NCI-H345 (cell line): ENCODE results near the gene CUL5.
"Not testable (repeated sequence)": the region's sequence is repeated elsewhere in the genome, so short reads cannot be mapped to it uniquely, and the experiment has no call there.

Experiments
- DNase-seq: peaks from one replicate; lab custom pipeline; 2025; lab: John Stamatoyannopoulos, UW

Gene CUL5

DNA sequence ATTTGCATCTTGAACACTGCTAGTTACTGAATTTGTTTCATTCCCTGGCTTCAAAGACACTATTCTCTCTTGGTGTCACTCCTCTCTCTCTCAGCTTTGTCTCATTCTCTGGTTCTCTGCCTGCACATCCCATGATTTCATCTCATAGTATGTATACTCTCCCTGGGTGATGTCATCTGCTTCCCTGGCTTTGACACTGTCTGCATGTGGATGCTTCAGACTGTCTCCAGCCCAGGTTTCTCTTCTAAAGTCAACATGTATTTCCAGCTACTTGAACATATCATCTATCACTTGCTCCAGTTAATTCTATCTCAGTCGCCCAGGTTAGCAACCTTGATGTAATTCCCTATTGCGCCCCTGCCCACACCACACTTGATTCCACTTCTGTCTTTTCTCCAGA lies 103.4 kb downstream of the CUL5 start:
- no peak for DNase-seq

DNA sequence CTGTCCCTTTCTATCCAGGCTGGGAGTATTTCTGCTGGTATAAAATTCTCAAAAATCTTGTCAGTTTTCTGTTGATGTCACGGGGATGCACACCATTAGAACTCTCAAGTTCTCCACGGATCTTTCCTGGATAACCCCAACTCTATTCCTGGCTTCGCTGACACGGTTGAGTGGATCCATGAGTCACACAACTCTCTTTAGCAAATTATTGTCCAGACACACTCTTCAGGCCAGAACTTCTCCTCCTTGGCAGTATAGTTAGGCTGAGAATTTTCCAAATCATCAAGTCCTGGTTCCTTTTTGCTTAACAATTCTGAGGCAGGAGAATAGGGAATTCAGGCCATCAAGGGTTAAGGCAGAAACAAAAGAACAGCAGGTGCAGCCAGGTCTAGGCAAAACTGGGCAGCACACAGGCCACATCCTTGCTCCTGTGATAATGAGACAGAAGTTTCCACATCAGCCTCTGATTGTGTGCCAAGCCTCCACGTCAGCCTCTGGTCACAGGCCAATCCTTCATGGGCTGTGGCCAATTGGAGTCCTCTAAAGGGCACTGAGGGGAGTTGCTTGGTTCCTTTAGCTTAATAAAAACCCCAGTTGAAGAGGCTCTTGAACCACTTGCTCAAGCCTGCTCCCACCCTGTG lies 106.9 kb downstream of the CUL5 start:
- DNase-seq, result peak; percentile 65

DNA sequence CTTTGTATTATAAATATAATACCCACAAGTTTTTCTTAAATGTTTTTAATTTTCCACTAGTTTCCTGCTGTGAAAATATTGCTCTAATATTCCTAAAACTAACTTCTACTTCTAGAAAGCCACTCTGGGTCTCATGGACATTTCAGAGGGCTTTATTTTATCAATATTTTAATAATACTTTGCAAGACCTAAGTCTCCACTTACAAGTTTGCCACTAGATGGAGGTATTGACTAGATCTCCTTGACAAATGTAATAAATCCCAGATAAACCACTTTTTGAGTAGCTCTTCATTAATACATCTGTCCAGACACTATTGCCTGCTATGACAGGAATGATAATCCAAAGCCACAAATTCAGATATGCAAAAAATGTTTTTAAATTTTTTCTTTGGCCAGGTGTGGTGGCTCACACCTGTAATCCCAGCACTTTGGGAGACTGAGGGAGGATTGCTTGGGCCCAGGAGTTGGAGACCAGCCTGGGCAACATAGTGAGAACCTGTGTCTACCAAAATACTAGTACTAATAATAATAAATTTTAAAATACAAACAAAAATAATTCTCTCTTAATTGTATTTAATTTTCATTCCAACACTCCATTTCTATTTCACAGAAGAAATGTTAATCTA lies 109.2 kb downstream of the CUL5 start:
- peak; percentile 38 for DNase-seq

DNA sequence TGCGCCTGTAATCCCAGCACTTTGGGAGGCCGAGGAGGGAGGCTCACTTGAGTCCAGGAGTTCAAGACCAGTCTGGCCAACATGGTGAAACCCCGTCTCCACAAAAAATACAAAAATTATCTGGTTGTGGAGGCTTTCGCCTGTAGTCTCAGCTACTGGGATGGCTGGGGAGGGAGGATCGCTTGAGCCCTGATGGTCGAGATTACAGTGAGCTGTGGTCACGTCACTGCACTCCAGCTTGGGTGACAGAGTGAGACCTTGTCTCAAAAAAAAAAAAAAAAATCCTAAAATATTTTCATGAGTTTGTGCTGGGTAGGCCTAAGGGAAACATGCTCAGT lies 112.2 kb downstream of the CUL5 start:
- not testable (repeated sequence) for DNase-seq

DNA sequence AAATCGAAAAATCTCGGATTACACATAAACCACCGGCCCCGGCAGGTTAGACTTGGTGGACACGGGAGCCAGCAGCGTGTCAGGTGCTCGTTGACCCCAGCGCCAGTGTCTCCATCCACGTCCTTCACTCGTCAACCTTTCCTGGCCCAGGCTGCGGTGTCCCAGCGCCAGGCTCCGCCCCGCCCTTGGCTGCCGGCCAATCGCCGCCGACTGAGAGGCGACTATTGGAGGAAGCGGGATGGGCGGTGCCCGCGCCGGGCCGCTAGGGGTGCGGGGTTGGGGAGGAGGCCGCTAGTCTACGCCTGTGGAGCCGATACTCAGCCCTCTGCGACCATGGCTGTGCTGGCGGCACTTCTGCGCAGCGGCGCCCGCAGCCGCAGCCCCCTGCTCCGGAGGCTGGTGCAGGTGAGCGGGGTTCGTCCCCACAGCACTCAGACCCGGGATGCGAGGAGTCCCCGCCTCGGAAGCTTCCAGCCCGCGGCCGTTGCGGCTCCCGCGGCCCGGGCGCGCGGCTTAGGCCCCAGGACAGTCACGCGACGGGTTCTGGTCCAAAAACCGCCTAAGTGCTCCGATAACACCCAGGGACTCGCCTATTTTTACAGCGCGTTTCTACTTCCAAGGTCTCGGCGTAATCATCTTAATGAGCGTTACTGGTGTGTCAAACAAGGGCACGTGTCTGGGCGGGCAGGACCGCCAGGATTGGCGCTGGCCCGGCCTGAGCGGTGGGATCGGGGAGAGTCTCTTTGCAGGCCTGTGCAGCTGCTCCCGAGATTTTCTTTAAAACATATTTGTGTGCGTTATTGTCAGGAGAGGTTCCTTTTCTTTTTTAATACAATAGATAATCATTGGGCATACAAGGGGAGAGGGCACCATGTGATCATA lies 112.8 kb downstream of the CUL5 start, which contains the start of gene ACAT1:
TSS of gene ACAT1 (plus strand) at position 294 of the 882 bp plus-strand sequence. CDS start at position 334, 40 bp downstream.
- DNase-seq, result peak; percentile 94

DNA sequence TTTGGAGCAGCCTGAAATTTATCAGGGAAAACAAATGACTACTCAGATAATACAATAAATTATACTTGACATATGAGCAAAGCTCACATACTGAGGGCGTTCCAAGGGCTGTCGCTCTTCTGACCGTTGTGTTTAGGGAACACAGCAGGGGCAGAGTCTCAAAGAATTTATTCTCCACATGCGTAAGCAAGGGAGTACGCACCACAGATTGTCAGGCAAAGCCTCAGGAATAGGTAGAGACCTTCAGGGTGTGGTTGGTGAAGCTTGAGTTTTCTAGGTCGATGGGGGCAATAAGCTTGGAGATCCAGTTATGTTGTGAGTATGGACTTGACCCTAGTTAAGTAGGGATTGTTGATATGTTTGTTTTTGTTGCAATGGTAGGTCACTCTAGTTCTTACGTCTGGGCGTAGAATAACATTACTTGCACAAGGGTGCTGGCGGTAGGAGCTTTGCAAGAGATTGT lies 113.5 kb downstream of the CUL5 start:
- no peak for DNase-seq

DNA sequence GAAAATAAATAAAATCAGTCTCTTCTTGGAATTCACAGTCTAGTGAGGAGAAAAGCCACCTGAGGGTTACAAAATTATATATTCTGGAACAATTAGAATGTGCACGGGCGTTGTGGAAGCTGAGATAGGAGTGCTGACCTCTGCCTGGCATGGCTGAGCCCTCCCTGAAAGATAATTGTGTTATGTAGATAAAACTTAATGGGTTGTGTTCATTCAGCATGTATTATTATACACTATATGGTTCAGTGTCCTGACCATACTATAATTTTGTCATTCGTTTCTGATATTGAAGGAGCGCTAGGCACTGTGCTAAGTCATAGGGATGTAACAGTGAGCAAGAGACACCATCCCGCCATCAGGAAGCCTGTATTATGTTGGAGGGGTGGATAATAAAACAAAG lies 116.4 kb downstream of the CUL5 start:
- DNase-seq, result no peak

DNA sequence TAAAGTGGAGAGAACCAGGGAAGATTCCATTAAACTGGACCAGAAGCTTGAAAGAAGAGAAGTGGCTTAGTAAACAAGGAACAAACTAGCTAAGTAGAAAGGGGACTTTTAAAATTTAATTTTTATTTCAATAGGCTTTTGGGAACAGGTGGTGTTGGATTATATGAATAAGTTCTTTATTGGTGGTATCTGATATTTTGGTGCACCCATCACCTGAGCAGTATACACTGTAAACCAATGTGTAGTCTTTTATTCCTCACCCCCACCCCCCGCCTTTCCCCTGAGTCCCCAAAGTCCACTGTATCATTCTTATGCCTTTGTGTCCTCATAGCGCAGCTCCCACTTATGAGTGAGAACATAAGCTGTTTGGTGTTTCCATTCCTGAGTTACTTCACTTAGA lies 120.1 kb downstream of the CUL5 start:
- DNase-seq, result no peak

DNA sequence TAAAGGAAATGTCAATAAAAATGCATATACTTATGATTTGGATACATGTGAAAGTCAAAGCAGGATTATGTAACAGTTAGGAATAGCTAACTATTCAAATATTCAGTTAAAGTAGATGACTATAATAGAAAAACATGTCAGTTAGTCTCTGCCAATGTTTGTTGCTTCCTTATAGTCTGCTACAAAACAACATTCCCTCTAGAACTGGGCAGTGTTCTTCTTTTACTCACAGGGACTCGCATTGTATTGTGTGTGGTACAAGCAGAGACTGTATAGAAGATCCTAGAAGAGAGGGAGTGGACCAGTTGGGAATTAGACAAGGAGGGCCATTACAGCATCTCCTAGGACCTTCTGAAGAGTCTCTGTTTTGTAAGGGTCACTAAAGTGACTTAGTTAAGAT lies 123.3 kb downstream of the CUL5 start:
- DNase-seq, result no peak

DNA sequence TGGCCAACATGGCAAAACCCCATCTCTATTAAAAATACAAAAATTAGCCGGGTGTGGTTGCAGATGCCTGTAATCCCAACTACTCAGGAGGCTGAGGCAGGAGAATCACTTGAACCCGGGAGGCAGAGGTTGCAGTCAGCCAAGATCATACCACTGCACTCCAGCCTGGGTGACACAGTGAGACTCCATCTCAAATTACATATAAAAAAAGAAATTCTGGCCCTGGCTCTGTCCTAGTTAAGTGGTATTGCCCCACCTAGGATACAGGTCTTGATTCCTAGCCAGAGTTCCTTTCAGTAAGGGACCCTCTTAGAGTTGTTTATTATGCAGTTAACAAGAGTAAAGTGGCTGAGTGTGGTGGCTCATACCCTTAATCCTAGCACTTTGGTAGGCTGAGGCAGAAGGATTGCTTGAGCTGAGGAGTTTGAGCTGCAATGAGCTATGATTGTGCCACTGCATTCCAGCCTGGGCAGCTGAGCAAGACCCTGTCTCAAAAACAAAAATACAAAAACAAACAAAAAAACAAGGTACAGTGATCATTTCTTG lies 124.4 kb downstream of the CUL5 start:
- DNase-seq, result not testable (repeated sequence)

DNA sequence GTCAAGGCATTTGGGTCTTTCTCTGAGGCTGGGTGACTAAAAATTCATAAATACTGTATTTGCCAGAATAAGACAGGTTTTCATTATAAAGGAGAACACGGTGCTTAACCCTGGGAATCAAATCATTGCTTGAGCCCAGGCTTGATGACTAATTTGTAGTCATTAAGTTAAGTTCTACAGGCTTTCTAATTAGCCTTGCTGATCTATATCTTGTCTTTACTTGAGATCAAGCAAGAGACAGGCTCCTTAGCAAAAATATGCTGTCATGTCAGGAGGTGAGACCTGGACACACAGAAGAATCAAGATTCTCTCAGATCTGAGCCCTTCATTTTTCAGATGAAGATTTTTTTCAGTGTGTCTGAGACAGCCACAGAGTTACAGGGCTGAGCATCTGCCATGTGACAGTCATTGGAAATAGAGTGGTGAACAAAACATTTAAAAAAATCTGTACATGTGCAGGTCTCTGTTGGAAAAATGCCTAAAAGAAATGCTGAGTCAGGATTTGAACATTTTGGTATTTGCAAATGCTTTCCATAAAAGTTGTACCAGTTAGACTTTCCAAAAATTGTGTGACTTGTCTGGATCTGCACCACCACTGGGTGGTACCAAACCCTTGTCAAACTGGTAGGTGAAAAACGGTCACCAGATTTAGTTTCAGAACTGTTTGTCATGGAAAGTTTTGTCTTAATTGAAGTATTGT lies 127.3 kb downstream of the CUL5 start:
- no peak for DNase-seq

DNA sequence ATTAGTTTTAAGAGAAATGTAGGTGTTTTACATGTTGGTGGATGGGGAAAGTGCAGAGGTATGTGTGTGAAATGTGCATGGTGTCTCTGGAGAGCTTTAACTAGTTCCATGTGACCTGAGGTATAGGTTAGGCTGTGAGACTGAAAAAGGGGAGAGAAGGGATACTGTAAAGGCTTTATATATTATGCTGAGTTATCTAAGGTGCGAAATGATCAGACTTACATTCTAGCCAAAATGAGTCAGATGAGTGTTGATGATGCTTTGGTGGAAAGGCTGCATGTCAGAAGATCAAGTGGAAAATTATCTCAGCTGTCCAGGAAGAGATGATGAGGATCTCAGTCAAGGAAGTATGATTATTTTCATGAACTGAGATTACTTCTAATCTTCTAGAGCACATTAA lies 128.5 kb downstream of the CUL5 start:
- no peak for DNase-seq

DNA sequence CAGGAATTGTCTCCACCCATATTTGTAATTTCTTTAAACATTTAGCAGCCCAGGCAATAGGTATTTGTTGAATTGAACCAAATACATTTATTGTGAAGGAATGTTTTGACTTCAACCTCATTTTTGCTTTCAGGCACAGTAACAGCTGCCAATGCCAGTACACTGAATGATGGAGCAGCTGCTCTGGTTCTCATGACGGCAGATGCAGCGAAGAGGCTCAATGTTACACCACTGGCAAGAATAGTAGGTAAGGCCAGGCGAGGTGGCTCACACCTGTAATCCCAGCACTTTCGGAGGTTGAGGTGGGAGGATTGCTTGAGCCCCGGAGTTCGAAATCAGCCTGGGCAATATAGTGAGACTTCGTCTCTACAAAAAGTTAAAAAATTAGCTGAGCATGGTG lies 133.6 kb downstream of the CUL5 start:
- DNase-seq, result no peak

DNA sequence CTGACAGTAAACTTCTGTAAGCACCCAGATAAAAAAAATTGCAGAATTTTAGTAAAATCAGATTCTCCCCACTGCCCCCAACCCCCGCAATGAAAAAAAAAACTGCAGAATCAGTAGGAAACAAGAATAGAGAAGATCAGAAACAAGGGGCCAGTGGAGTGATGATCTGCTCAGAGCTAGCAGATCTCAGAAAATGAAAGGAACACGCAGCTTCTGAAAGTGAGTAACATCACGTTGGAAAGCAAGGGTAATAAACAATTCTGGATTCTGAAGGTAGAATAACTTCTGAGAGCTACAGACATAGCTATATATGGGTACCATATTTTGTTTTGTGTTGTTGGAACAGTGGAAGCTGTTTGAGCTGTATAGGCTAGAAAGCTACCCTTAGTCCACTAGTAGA lies 135.9 kb downstream of the CUL5 start:
- DNase-seq, result no peak

DNA sequence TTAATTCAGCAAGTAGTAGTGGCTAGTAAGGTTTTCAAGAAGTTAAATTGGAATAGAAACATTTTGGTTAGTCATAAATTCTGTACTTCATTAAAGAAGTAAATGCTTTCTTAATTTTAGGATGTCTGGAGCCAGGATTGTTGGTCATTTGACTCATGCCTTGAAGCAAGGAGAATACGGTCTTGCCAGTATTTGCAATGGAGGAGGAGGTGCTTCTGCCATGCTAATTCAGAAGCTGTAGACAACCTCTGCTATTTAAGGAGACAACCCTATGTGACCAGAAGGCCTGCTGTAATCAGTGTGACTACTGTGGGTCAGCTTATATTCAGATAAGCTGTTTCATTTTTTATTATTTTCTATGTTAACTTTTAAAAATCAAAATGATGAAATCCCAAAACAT lies 138.5 kb downstream of the CUL5 start:
- no peak for DNase-seq

DNA sequence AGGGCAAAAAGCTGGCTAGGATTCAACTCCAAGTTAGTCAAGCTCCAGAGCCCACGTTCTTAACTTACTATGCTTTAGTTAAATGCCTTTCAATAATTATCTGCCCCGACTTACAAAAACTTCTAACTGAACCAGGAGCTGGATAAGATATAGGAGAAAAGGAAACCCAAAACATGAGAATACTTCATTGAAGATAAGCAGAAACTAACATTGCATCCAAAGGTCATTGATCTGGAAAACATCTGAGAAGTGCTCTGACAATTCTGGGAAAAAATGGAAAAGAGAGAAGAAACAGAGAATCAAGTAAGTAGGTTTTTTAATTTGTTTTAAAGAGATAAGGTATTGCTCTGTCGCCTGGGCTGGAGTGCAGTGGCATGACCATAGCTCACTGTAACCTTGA lies 139.9 kb downstream of the CUL5 start:
- DNase-seq, result no peak

DNA sequence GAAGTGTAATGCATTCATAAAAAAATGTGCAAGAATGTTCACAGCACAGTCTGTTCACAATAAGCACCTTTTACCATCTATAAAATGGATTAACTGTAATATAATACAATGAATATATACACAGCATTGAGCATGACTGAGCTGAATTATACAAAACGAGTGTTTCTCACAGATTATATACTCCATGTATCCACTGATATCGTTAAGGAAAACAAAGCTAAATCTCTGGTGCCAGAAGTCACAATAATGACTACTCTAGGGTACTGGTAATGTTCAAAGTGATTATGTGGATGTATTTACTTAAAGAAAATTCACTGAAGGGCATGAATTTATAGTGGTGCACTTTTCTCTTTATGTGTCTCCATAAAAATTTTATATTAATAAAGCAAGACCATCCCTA lies 145.9 kb downstream of the CUL5 start:
- DNase-seq, result no peak
